A673 (cell line): ENCODE results near the gene NKX2-3. TPM values are rescaled to one million over a fixed set of nuclear protein-coding genes. Genes with fewer than 3 reads are reported as not detected.

Experiments
- BruUV-seq: library from RNA; stranded (reverse); fragments of 400-500 nt; replicated peaks from 2 replicates; lab custom pipeline; 2021; lab: Mats Ljungman, UMichigan
- CTCF ChIA-PET: fragments of 300-600 bp; sonication (Branson Sonifier 250); formaldehyde crosslinking; loops from one replicate; lab custom pipeline; 2022; ENCODE audit warnings: antibody characterized with exemption; lab: Charles Lee
- POLR2A ChIA-PET: fragments of 300-600 bp; sonication (Branson Sonifier 250); formaldehyde crosslinking; loops from one replicate; lab custom pipeline; 2022; ENCODE audit warnings: antibody characterized with exemption; ENCODE audit not compliant: low non-redundant PET; lab: Charles Lee
- DNase-seq: peaks from one replicate; pipeline ENCODE4 v3.0.0-alpha.2; 2015; ENCODE audit warnings: low spot score
- H3K27ac ChIP-seq: fragments of 200-600 bp; sonication (generic); 2 replicates; pipeline ENCODE4 v1.5.1; 2016; ENCODE audit warnings: mixed run types, low read depth, mild to moderate bottlenecking, mixed read lengths, antibody characterized with exemption, low read length; ENCODE audit not compliant: poor library complexity, severe bottlenecking
- H3K27me3 ChIP-seq: fragments of 200-600 bp; sonication (generic); replicated peaks from 2 replicates; pipeline ENCODE4 v1.6.1; 2017; ENCODE audit warnings: mixed run types, low read depth, mild to moderate bottlenecking, mixed read lengths, antibody characterized with exemption, low read length; ENCODE audit not compliant: insufficient read depth, poor library complexity
- H3K36me3 ChIP-seq: fragments of 200-600 bp; sonication (generic); 2 replicates; pipeline ENCODE4 v1.6.1; 2016; ENCODE audit warnings: mixed run types, mild to moderate bottlenecking, mixed read lengths, antibody characterized with exemption, low read length; ENCODE audit not compliant: insufficient read depth, poor library complexity, severe bottlenecking
- H3K4me1 ChIP-seq: fragments of 200-600 bp; sonication (generic); 2 replicates; pipeline ENCODE4 v1.6.1; 2017; ENCODE audit warnings: mixed run types, mild to moderate bottlenecking, mixed read lengths, antibody characterized with exemption, low read length; ENCODE audit not compliant: insufficient read depth, poor library complexity, severe bottlenecking
- H3K4me3 ChIP-seq: fragments of 200-600 bp; sonication (generic); 2 replicates; pipeline ENCODE4 v1.5.1; 2016; ENCODE audit warnings: low read depth, mixed run types, mild to moderate bottlenecking, mixed read lengths, low read length; ENCODE audit not compliant: poor library complexity, severe bottlenecking
- H3K9me3 ChIP-seq: fragments of 200-600 bp; sonication (generic); 2 replicates; pipeline ENCODE4 v1.6.1; 2016; ENCODE audit warnings: mixed run types, low read depth, mild to moderate bottlenecking, mixed read lengths, antibody characterized with exemption, low read length; ENCODE audit not compliant: poor library complexity, severe bottlenecking
- CTCF ChIP-seq: fragments of 300-800, 200-600 bp; sonication (generic); conservative IDR thresholded peaks from 2 replicates; pipeline ENCODE4 v1.5.1; 2017; ENCODE audit warnings: low read depth, mild to moderate bottlenecking, antibody characterized with exemption, low read length, moderate library complexity, mixed read lengths
- EZH2 ChIP-seq: fragments of 200-600 bp; sonication (generic); IDR thresholded peaks from 2 replicates; pipeline ENCODE4 v1.6.1; 2017; ENCODE audit warnings: borderline replicate concordance, low read depth, mild to moderate bottlenecking, mixed read lengths, antibody characterized with exemption, low read length; ENCODE audit not compliant: poor library complexity, severe bottlenecking
- intact Hi-C: fragments of 100-400 bp; cut with micrococcal nuclease; formaldehyde crosslinking; loops from one replicate; pipeline ENCODE4 v1.10.0; 2022; ENCODE audit not compliant: unreplicated experiment
- total RNA-seq: library from RNA; stranded (reverse); gene quantifications from 2 replicates; pipeline ENCODE4 v1.2.3, GENCODE V29; 2021

Gene NKX2-3
- total RNA-seq, 1 experiment from 2014 or later: not detected

- TF ChIP-seq EZH2 (no peak), CTCF (peak; percentile 48)
- Histone ChIP-seq H3K4me3 (no peak overlapping the region), H3K9me3 (no peaks in the 10 kb centered on the region), H3K27ac (no peak overlapping the region), H3K36me3 (no peaks in the 10 kb centered on the region), H3K4me1 (peaks cover 6% of the 10 kb centered on the region), H3K27me3 (peaks cover 46% of the 10 kb centered on the region)
- POLR2A ChIA-PET: no interaction called here
- no TSS peak for BruUV-seq
- CTCF ChIA-PET: no interaction called here
- no peak for DNase-seq
- intact Hi-C loops: loop anchor here (5.0 kb wide), 1 partner anchor 111 kb away; no protein-coding TSS in a partner anchor
These were observed 15.3 kb downstream of the NKX2-3 start for GRCh38 chr10:99548041-99548530.

DNA sequence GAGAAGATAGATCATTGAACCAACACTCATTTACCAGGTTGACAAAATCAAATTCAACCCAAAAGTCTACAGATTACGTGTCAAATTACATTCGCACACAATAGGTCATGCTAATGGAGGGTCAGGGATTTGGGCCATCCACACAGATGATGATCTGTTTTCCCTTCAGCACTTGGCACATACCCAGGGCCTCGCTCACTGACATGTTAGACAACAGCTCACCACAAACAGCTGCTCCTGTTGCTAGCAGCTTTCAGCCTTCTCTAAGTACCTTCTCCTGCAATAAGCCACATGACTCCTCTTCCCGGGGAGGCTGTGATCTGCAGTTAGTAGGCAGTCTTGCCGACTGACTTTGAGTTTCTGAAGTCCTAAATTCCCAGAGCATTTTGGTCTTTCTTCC lies 18.4 kb downstream of the NKX2-3 start:
- TF ChIP-seq EZH2: no peak
- no peak for TF ChIP-seq CTCF
- DNase-seq: peak; percentile 44
- H3K9me3 ChIP-seq: no peaks in the 10 kb centered on the region
- H3K27me3 ChIP-seq: peaks cover 41% of the 10 kb centered on the region
- BruUV-seq: no TSS peak
- POLR2A ChIA-PET: no interaction called here
- intact Hi-C loops: no loop called here
- peaks cover 6% of the 10 kb centered on the region for H3K4me1 ChIP-seq
- H3K27ac ChIP-seq: no peak overlapping the region
- H3K36me3 ChIP-seq: no peaks in the 10 kb centered on the region
- CTCF ChIA-PET: no interaction called here
- no peak overlapping the region for H3K4me3 ChIP-seq

DNA sequence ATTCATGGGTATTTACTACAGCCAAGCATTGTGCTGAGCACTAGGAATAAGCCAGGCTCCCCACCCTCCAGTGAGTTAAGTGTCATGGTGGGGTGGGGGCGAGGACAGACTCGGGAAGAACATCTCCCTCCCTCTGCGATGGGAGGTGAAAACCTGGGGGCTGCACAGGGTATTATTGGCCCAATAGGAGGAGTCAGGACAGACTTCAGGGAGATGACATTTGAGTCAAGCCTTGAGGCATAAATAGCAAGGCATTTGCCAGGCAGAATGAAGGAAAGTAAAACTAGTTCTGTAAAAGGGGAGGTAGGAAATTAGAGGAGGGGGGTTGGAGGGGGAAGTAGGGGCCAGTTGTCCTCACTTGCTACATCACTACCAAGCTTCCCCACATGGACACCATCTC lies 18.9 kb downstream of the NKX2-3 start:
- peaks cover 6% of the 10 kb centered on the region for H3K4me1 ChIP-seq
- peaks cover 37% of the 10 kb centered on the region for H3K27me3 ChIP-seq
- intact Hi-C loops: no loop called here
- no peak for DNase-seq
- H3K4me3 ChIP-seq: no peak overlapping the region
- ChIA-PET CTCF (no interaction called here), POLR2A (no interaction called here)
- no peak for TF ChIP-seq EZH2
- TF ChIP-seq CTCF: no peak
- H3K27ac ChIP-seq: no peak overlapping the region
- BruUV-seq: no TSS peak
- H3K36me3 ChIP-seq: no peaks in the 10 kb centered on the region
- no peaks in the 10 kb centered on the region for H3K9me3 ChIP-seq
